Lower leg skin (tissue), 4 donors: ENCODE measurements around the gene GARIN5B. TPM values are rescaled to one million over a fixed set of nuclear protein-coding genes. Genes with fewer than 3 reads are reported as not detected.

ENCODE experiments used
- DNase-seq, 2 donors: peaks; one replicate each; pipeline ENCODE4 v3.0.0-alpha.2; 2019; ENCODE audit warnings: low spot score in 2 of 2
- H3K4me3 ChIP-seq: fragments of 200-600 bp; sonication (generic); 2 replicates; pipeline ENCODE4 v1.5.1; 2017; ENCODE audit warnings: mild to moderate bottlenecking, low read depth; ENCODE audit not compliant: poor library complexity, severe bottlenecking
- CTCF ChIP-seq, 3 donors: fragments of 450-650 bp; IDR thresholded peaks; one replicate each; pipeline ENCODE4 v1.5.1; 2016; ENCODE audit warnings: antibody characterized with exemption in 3 of 3, mild to moderate bottlenecking in 3 of 3, moderate library complexity in 2 of 3
- POLR2A ChIP-seq, 2 donors: fragments of 450-650 bp; IDR thresholded peaks; one replicate each; pipeline ENCODE4 v1.6.1; 2016 to 2017; ENCODE audit warnings: antibody characterized with exemption in 2 of 2, mild to moderate bottlenecking in 1 of 2, moderate library complexity in 1 of 2
- WGBS, 2 donors: methylation state at CpG; one replicate each; pipeline ENCODE4 v1.1.5; 2018; 5-methylcytosine and 5-hydroxymethylcytosine counted together
- intact Hi-C: fragments of 100-400 bp; cut with DNase I; formaldehyde crosslinking; loops from one replicate; pipeline ENCODE4 v1.15.0; 2023; ENCODE audit warnings: low total_unique reads
- total RNA-seq, 4 donors: library from RNA; depleted of rRNA; stranded (reverse); fragments of >200 nt; gene quantifications; one replicate each; pipeline ENCODE4 v1.1.0, GENCODE V29; 2016

Gene GARIN5B
- total RNA-seq, 4 donors from 2014 or later: not detected

DNA sequence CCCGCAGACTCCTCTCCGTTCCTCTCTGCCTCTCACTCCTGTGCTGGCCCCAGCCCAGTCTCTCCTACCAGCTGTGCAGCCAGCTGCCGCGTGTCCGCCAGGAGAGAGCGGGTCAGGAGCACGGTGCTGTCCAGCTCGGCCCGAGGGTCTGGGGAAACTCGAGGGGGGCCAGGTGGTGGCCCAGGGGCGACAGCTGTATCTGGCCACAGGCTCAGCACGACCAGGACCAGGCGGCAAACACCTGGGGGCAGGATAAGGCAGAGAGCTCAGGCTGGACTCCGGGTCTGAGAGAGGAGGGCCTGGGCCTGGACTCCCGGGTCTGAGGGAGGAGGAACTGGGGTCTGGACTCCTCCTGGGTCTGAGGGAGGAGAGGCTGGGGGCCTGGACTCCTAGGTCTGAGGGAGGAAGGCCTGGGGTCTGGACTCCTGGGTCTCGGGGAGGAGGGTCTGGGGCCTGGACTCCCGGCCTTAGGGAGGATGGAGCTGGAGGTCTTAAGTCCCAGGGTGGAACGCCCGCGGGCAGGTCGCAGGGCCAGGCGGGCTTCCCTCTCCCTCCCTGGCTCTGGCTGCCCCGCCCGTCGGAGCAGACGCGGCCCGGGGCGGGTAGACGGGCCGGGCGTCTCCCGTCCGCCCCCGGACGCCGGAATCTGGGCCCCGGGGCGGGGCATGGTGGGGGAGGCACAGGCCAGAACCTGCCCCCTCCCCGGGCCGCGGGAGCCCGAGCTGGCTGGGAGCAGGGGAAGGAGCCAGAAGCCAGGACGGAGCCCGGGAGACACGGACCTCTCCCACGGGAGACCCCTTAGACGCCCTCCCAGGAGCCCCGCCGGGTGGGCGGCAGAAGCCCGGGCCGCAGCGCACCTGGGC, 5.9 kb upstream of the GARIN5B start:
- DNase-seq: no peak
- 15 to 18% methylated on average over 32 to 42 of the region's 54 CpGs for WGBS, 2 donors
- intact Hi-C loops: no loop called here

GRCh38 chr19:55368106-55368505, 5.0 kb upstream of the GARIN5B start:
- no peak overlapping the region for H3K4me3 ChIP-seq
- intact Hi-C loops: no loop called here
- 91 to 92% methylated on average over 16 of the region's 16 CpGs for WGBS, 2 donors
- TF ChIP-seq POLR2A (IDR thresholded peaks at IDR 0.05): no peak
- no peak for TF ChIP-seq CTCF (IDR thresholded peaks at IDR 0.05)
- no peak for DNase-seq

More for the DNA sequence above, 5.9 kb upstream of the GARIN5B start:
- no peak overlapping the region for H3K4me3 ChIP-seq
- TF ChIP-seq CTCF (IDR thresholded peaks at IDR 0.05) (no peak), POLR2A (IDR thresholded peaks at IDR 0.05) (no peak)

DNA sequence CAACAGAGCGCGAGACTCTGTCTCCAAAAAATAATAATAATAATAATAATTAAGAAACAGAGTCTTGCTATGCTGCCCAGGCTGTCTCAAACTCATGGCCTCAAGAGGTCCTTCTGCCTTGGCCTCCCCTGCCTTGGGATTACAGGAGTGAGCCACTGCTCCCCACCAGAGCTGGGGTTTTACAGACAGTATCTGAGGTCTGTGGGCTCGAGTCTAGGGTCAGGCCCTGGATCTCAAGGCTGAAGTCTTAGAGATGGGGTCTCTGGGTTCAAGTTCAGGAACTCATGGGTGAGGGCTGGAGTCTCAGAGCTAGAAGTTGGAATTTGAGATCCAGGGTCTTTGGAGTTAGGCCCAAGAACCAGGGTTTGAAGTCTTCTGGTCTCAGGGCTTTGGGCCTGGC, 3.7 kb upstream of the GARIN5B start:
- H3K4me3 ChIP-seq: no peak overlapping the region
- 84 to 98% methylated on average over 3 of the region's 3 CpGs for WGBS, 2 donors
- intact Hi-C loops: no loop called here
- no peak for DNase-seq
- TF ChIP-seq POLR2A (IDR thresholded peaks at IDR 0.05) (no peak), CTCF (IDR thresholded peaks at IDR 0.05) (no peak)

DNA sequence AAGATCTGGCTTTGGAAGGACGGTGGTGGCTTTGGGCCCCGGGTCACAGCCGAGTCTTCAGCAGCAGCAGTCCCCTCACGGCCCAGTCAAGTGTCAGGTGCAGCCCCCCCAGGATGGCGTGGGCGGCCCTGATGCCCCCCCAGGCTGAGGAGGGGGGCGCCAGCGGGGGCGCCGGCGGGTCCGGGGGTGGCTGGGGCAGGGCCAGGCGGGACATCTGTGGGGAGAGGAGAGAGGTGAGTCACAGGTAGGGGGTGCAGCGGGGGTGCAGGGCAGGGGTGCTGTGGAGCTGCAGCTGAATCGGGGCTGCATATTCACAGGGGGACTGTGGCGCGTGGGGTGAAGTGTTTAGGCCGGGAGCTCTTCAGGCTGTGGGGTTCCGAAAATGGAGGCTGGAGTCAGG, 2.9 kb upstream of the GARIN5B start:
- intact Hi-C loops: no loop called here
- no peak overlapping the region for H3K4me3 ChIP-seq
- TF ChIP-seq POLR2A (IDR thresholded peaks at IDR 0.05): no peak
- no peak for TF ChIP-seq CTCF (IDR thresholded peaks at IDR 0.05)
- no peak for DNase-seq
- 66 to 68% methylated on average over 19 of the region's 19 CpGs for WGBS, 2 donors

- no peak overlapping the region for H3K4me3 ChIP-seq
- intact Hi-C loops: no loop called here
- WGBS, 2 donors: 91 to 93% methylated on average over 8 of the region's 8 CpGs
- DNase-seq: no peak
- no peak for TF ChIP-seq POLR2A (IDR thresholded peaks at IDR 0.05)
- TF ChIP-seq CTCF (IDR thresholded peaks at IDR 0.05): no peak
These were observed 2.2 kb upstream of the GARIN5B start for GRCh38 chr19:55365245-55365644.
